Ovary (tissue), 9 donors: ENCODE data around the gene FNDC3A. TPM values are rescaled to one million over a fixed set of nuclear protein-coding genes. Genes with fewer than 3 reads are reported as not detected.

Experiments used
- DNase-seq, 5 donors: peaks; one replicate each; pipeline ENCODE4 v3.0.0-alpha.2; 2019 to 2020
- H3K27ac ChIP-seq, 2 donors: fragments of 200-600 bp; one replicate each; pipeline versions ENCODE4 v1.5.1 to v1.8.0; 2019 to 2022
- H3K27me3 ChIP-seq: fragments of 200-600 bp; one replicate; pipeline ENCODE4 v1.8.0; 2022
- H3K36me3 ChIP-seq: fragments of 200-600 bp; sonication (generic); one replicate; pipeline ENCODE4 v1.5.1; 2019
- H3K4me1 ChIP-seq: one replicate; pipeline ENCODE4 v1.8.1; 2013; ENCODE audit warnings: mild to moderate bottlenecking, moderate library complexity; ENCODE audit not compliant: insufficient read depth
- H3K4me3 ChIP-seq: fragments of 200-600 bp; sonication (generic); one replicate; pipeline ENCODE4 v1.5.1; 2017
- H3K9me3 ChIP-seq, 2 donors: fragments of 200-600 bp in 1 of 2; sonication (generic) in 1 of 2; one replicate each; pipeline versions ENCODE4 v1.5.1 to v1.8.1; 2013 to 2019; ENCODE audit warnings: mild to moderate bottlenecking in 1 of 2, moderate library complexity in 1 of 2
- CTCF ChIP-seq, 3 donors: fragments of 450-650 bp in 2 of 3; fragments of 200-600 bp in 1 of 3; IDR thresholded peaks; one replicate each; pipeline versions ENCODE4 v1.5.1 to v1.8.0; 2016 to 2022; ENCODE audit warnings: antibody characterized with exemption in 3 of 3, mild to moderate bottlenecking in 1 of 3
- EP300 ChIP-seq: sonication (generic); formaldehyde crosslinking; IDR thresholded peaks from one replicate; pipeline ENCODE4 v1.6.1; 2017; ENCODE audit warnings: antibody characterized with exemption
- POLR2A ChIP-seq: fragments of 450-650 bp; IDR thresholded peaks from one replicate; pipeline ENCODE4 v1.6.1; 2017; ENCODE audit warnings: antibody characterized with exemption, mild to moderate bottlenecking, moderate library complexity
- WGBS, 3 donors: extraction: QIAGEN DNeasy Blood & Tissue Kit in 1 of 3; methylation state at CpG; one replicate each; pipeline versions ENCODE4 v1.1.5 to v1.1.7; 2013 to 2017; 5-methylcytosine and 5-hydroxymethylcytosine counted together
- intact Hi-C, 4 donors: fragments of 100-400 bp; cut with DNase I; formaldehyde crosslinking; loops; one replicate each; pipeline versions ENCODE4 v1.11.0 to v1.15.1; 2022 to 2023
- polyA plus RNA-seq, 2 donors: library from polyadenylated mRNA; stranded (reverse); fragments of 200-250 nt in 1 of 2; fragments of 350-450 nt in 1 of 2; fragmentation: Illumina TruSeq in 1 of 2; extraction: RNeasy Lipid Tissue Mini Kit (QIAGEN cat#74804) in 1 of 2; gene quantifications; one replicate each; pipeline ENCODE4 v1.2.3, GENCODE V29; 2013 to 2014
- total RNA-seq, 7 donors: library from RNA; depleted of rRNA in 2 of 7; stranded (reverse); fragments of >200 nt in 2 of 7; fragmentation: NEBNext Ultra II Directional in 3 of 7; extraction: Animal tissue kit (Norgen Biotek cat#: 25700) in 3 of 7; gene quantifications; one replicate each; pipeline versions ENCODE4 v1.1.0 to v1.2.4, GENCODE V29; 2016 to 2023
- donor health status: DM: no; HTN: no; CAD: no; lungs with moderate emphysema.
- donor health status: DM: no; HTN: no; CAD: no.
- donor health status: Bipolar disorder and iron deficiency.
- donor health status: DM: yes; HTN: yes; CAD: no.
- donor health status: DM: no; HTN: no; CAD: no.
- donor health status: DM: yes; HTN: yes; CAD: no.

FNDC3A gene
- total and polyA plus RNA-seq, 9 donors = 25.5 to 71.6 (median 58.2) TPM

DNA sequence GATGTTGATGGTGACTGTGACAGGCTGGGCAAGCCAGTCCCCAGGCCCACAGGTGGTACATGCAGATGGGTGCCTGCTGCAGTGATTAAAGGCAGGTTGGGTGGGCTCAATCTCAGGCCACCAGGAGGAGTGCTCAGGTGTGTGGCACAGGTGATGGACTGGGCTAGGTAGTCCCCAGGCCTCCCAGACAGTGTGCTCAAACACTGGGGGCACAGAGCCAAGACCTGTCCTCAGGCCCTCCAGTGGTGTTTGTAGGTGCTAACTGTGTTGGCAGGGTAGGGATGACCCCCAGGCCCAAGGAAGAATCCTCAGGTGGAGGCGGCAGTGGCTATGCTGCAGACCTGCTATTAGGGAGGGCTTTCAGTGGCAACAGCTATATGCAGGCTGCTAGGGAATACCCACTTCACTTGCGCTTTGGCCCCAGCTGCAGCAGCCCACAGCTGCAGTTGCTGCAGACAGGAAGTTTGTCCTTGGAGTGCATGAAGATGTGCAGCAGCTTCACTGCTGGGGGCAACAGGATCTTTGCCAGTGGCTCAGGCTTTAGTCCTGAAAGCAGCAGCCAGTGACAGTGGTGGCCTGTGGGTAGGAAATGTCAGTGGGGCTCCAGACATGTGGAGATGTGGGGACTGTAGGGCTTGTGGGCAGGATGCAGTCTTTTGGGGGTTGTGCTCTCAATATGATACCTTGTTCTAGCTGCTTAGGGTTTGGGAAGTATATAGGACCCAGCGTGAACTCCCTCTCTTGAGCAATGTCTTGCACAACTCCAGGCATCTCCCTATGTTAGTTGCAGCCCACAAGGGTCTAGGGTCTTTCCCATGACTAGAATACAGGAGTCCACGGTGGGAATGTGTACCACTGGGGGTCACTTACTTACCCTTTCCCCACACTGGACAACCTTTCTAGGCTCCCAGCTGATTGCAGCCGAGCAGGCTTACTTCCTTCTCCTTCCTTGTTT lies 190.4 kb downstream of the FNDC3A start:
- Histone ChIP-seq H3K4me3 (no peak overlapping the region), H3K9me3 (peaks cover 3 to 14% of the 10 kb centered on the region in 2 donors), H3K27ac (no peak overlapping the region), H3K27me3 (no peaks in the 10 kb centered on the region), H3K4me1 (no peaks in the 10 kb centered on the region), H3K36me3 (no peaks in the 10 kb centered on the region)
- intact Hi-C loops = no loop called here
- no peak for DNase-seq
- TF ChIP-seq POLR2A = no peak
- no peak for TF ChIP-seq CTCF (IDR thresholded peaks at IDR 0.05)
- no peak for TF ChIP-seq EP300
- 80 to 90% (median 89%) methylated on average over 5 of the region's 5 CpGs for WGBS, 3 donors

DNA sequence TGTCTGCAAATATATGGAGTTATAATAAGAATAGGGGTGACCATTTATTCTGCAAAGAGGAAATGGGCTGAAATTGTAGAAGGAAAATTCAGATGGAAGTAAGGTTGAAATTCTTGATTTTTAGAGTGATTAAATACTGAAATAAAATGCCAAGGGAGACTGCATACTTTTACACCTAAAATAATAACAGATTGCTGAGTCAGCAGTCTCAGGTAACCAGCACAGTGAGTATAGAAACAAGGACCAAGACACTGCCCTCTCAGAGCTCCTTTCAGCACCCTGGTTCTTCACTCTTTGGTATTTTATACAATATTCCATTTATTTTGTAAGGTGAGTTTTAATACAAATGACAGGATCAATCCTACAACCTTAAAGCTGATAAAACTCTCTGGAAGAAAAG lies 195.6 kb downstream of the FNDC3A start:
- H3K27me3 ChIP-seq = no peaks in the 10 kb centered on the region
- no peak for DNase-seq
- H3K27ac ChIP-seq = no peak overlapping the region
- H3K9me3 ChIP-seq = no peaks in the 10 kb centered on the region
- no peaks in the 10 kb centered on the region for H3K36me3 ChIP-seq
- H3K4me3 ChIP-seq = no peak overlapping the region
- TF ChIP-seq CTCF (IDR thresholded peaks at IDR 0.05) = no peak
- TF ChIP-seq EP300 = no peak
- no peak for TF ChIP-seq POLR2A
- no peaks in the 10 kb centered on the region for H3K4me1 ChIP-seq
- intact Hi-C loops = no loop called here

- 7 to 16% (median 13%) methylated on average over 1 of the region's 1 CpG for WGBS, 3 donors
- intact Hi-C loops = no loop called here
Observed at GRCh38 chr13:49183672-49184325, 208.1 kb downstream of the FNDC3A start.

DNA sequence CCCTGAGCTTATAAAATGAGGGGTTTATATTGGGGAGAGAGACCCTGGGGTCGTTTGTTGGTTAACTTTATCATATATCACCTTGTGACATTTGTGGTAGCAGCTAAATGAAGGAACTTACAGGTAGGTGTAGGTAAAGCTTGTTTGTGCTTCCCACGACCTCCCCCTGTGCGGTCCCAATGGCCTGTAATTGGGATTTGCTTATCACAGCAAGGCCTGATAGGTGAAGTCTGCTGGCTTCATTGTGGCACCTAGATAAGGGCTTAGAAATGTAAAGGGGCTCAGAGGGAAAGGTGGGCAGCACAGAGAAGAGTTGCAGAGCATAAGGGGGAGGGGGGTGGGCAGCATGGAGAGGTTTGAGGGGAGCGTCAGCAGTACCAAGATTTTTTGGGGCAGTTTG lies 208.9 kb downstream of the FNDC3A start:
- Histone ChIP-seq H3K4me1 (no peaks in the 10 kb centered on the region), H3K4me3 (no peak overlapping the region), H3K36me3 (no peaks in the 10 kb centered on the region), H3K27me3 (no peaks in the 10 kb centered on the region), H3K27ac (no peak overlapping the region), H3K9me3 (no peaks in the 10 kb centered on the region)
- WGBS, 3 donors = 76 to 84% (median 83%) methylated on average over 4 of the region's 4 CpGs
- TF ChIP-seq POLR2A (no peak), CTCF (IDR thresholded peaks at IDR 0.05) (no peak), EP300 (no peak)
- no peak for DNase-seq
- intact Hi-C loops = no loop called here

More at GRCh38 chr13:49183672-49184325, 208.1 kb downstream of the FNDC3A start:
- H3K36me3 ChIP-seq = no peaks in the 10 kb centered on the region
- H3K27me3 ChIP-seq = no peaks in the 10 kb centered on the region
- no peak overlapping the region for H3K4me3 ChIP-seq
- DNase-seq = no peak
- H3K27ac ChIP-seq = no peak overlapping the region
- no peaks in the 10 kb centered on the region for H3K9me3 ChIP-seq
- no peaks in the 10 kb centered on the region for H3K4me1 ChIP-seq
- no peak for TF ChIP-seq POLR2A

DNA sequence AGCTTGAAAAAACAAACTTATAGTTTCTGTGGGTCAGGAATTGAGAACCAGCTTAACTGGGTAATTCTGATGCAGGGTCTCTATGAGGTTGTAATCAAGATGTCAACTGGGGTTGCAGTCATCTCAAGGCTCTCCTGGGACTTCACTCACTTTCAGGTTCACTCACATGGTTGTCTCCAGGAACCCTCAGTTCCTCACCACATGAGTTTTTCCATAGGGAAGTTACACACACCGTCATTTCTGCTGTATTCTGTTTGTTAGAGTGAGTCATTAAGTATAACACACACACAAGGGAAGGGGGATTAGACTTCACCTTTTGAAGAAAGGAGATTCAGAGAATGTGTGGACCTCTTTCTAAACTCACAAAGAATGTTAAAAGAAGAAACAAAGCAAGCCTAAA lies 209.6 kb downstream of the FNDC3A start:
- no peak overlapping the region for H3K4me3 ChIP-seq
- no peaks in the 10 kb centered on the region for H3K27me3 ChIP-seq
- no peaks in the 10 kb centered on the region for H3K36me3 ChIP-seq
- TF ChIP-seq CTCF (IDR thresholded peaks at IDR 0.05) = no peak
- no peak for TF ChIP-seq EP300
- no peak for TF ChIP-seq POLR2A
- DNase-seq = no peak
- H3K27ac ChIP-seq = no peak overlapping the region
- WGBS, 3 donors = 81 to 90% (median 84%) methylated on average over 1 of the region's 1 CpG
- H3K9me3 ChIP-seq = no peaks in the 10 kb centered on the region
- H3K4me1 ChIP-seq = no peaks in the 10 kb centered on the region
- intact Hi-C loops = no loop called here
